Measurements from ENCODE around the gene TAS2R1. TPM values are rescaled to one million over a fixed set of nuclear protein-coding genes. Genes with fewer than 3 reads are reported as not detected.

Gene TAS2R1
- total and polyA plus RNA-seq, 10 of the 15 experiments (the other 5 are each of a cell fraction or from before 2014, with no cell fraction given): not detected

GRCh38 chr5:9661316-9662015, 31.3 kb upstream of the TAS2R1 start:
- POLR2A ChIA-PET: no interaction called here
- Histone ChIP-seq H3K4me3 (no peak overlapping the region), H3K36me3 (ENCODE audit: control insufficient read depth in 2 of 2, insufficient read depth in 2 of 2, low read length in 1 of 2) (no peaks in the 10 kb centered on the region), H3K4me1 (ENCODE audit: control insufficient read depth, insufficient read depth, low read length) (no peaks in the 10 kb centered on the region), H3K9me3 (replicated peaks; ENCODE audit: control insufficient read depth, insufficient read depth, low read length) (no peaks in the 10 kb centered on the region), H3K9ac (ENCODE audit: control insufficient read depth, insufficient read depth, low read length) (no peak overlapping the region), H2AFZ (ENCODE audit: control insufficient read depth, low read depth, low read length) (no peak overlapping the region), H3K79me2 (ENCODE audit: control insufficient read depth, insufficient read depth, low read length) (no peaks in the 10 kb centered on the region), H3K27me3 (replicated peaks in 1 of 2; ENCODE audit: control insufficient read depth in 2 of 2, insufficient read depth in 2 of 2, low read length in 1 of 2) (no peaks in the 10 kb centered on the region), H3K27ac (ENCODE audit: control insufficient read depth, insufficient read depth) (no peak overlapping the region), H3K4me2 (ENCODE audit: control insufficient read depth, insufficient read depth) (no peak overlapping the region), H4K20me1 (ENCODE audit: control insufficient read depth, insufficient read depth) (no peaks in the 10 kb centered on the region)
- BruUV-seq (replicated peaks): no TSS peak
- 42% methylated on average over 6 of the region's 6 CpGs for WGBS (ENCODE audit: insufficient coverage, insufficient replicate concordance, low lambda C conversion rate, missing lambda C conversion rate)
- SMC1A ChIA-PET (ENCODE audit: uncharacterized antibody, unreplicated experiment): no interaction called here
- CTCF ChIA-PET: interaction anchor here (0.9 kb wide), 1 partner anchor 14 kb away, joined by 3 read pairs; no protein-coding TSS in a partner anchor
- in situ Hi-C loops (cut with MboI) (no loop called here), intact Hi-C loops (cut with micrococcal nuclease; ENCODE audit: unreplicated experiment) (no loop called here)
- FAIRE-seq: no peak
- RAD21 ChIA-PET (ENCODE audit: unreplicated experiment): no interaction called here
- no peak for DNase-seq (ENCODE audit: low read depth, low spot score)
- TF ChIP-seq SIX5 (IDR thresholded peaks at IDR 0.05; ENCODE audit: low read depth, low read length, severe bottlenecking) (no peak), HCFC1 (IDR thresholded peaks at IDR 0.05; ENCODE audit: low read length) (no peak), CBX3 (IDR thresholded peaks at IDR 0.05; ENCODE audit: borderline replicate concordance, low read depth) (no peak), ZSCAN29 (IDR thresholded peaks at IDR 0.05) (no peak), RB1 (IDR thresholded peaks at IDR 0.05; ENCODE audit: borderline replicate concordance) (no peak), TCF12 (IDR thresholded peaks at IDR 0.05; ENCODE audit: low read depth, low read length) (no peak), CEBPB (IDR thresholded peaks at IDR 0.05; ENCODE audit: borderline replicate concordance in 1 of 2, low read depth in 2 of 2, low read length in 2 of 2) (no peak), SP1 (IDR thresholded peaks at IDR 0.05; ENCODE audit: low read depth, low read length) (no peak), KLF5 (IDR thresholded peaks at IDR 0.05; ENCODE audit: partially characterized antibody) (no peak), EZH2 (IDR thresholded peaks at IDR 0.05; ENCODE audit: borderline replicate concordance, control insufficient read depth, low read depth, low read length) (no peak), NRF1 (conservative IDR thresholded peaks at IDR 0.05; ENCODE audit: low read depth, low read length) (no peak), TAF1 (IDR thresholded peaks at IDR 0.05; ENCODE audit: borderline replicate concordance, low read depth, low read length) (no peak), BCL3 (IDR thresholded peaks at IDR 0.05; ENCODE audit: borderline replicate concordance, insufficient read depth, low read depth, low read length, poor library complexity, severe bottlenecking) (no peak), DPF2 (IDR thresholded peaks at IDR 0.05) (no peak), STAT1 (conservative IDR thresholded peaks at IDR 0.05) (no peak), CBX5 (IDR thresholded peaks at IDR 0.05; ENCODE audit: low read depth) (no peak)
- no peak for ATAC-seq
